IPS DF 6.9 (cell line): ENCODE measurements around the gene LRP1B.
A peak's percentile ranks its signal among the peaks of the same experiment; 100 is the strongest.

ENCODE experiments used
- DNase-seq: peaks from one replicate; pipeline ENCODE4 v3.0.0-alpha.2; 2013; ENCODE audit warnings: low read depth, low spot score
- H3K27ac ChIP-seq: one replicate; pipeline ENCODE4 v1.5.1; 2013; ENCODE audit warnings: low read length, control low read depth
- H3K27me3 ChIP-seq: 2 replicates; pipeline ENCODE4 v1.6.1; 2013; ENCODE audit warnings: mild to moderate bottlenecking, low read length; ENCODE audit not compliant: control insufficient read depth, insufficient read depth
- H3K36me3 ChIP-seq: 2 replicates; pipeline ENCODE4 v1.6.1; 2013; ENCODE audit warnings: low read length; ENCODE audit not compliant: control insufficient read depth, insufficient read depth
- H3K4me1 ChIP-seq: 2 replicates; pipeline ENCODE4 v1.6.1; 2013; ENCODE audit warnings: low read length; ENCODE audit not compliant: control insufficient read depth, insufficient read depth
- H3K4me3 ChIP-seq: 2 replicates; pipeline ENCODE4 v1.5.1; 2013; ENCODE audit warnings: mild to moderate bottlenecking, low read length
- H3K9me3 ChIP-seq: 2 replicates; pipeline ENCODE4 v1.6.1; 2013; ENCODE audit warnings: low read length, inconsistent platforms; ENCODE audit not compliant: control insufficient read depth, insufficient read depth
- WGBS: extraction: QIAGEN DNeasy Blood & Tissue Kit; methylation state at CpG from one replicate; pipeline ENCODE4 v1.1.7; 2013; ENCODE audit warnings: mixed read lengths, missing lambda C conversion rate; ENCODE audit not compliant: insufficient read length, insufficient coverage; 5-methylcytosine and 5-hydroxymethylcytosine counted together

LRP1B gene

GRCh38 chr2:140604096-140604495 is 1526.7 kb downstream of the LRP1B start:
- no CpG with 5 or more reads among the region's 1 CpG for WGBS

GRCh38 chr2:140603416-140603815 is 1527.4 kb downstream of the LRP1B start:
- H3K27ac ChIP-seq = no peak overlapping the region
- no peaks in the 10 kb centered on the region for H3K36me3 ChIP-seq
- H3K4me1 ChIP-seq = no peaks in the 10 kb centered on the region
- H3K4me3 ChIP-seq = no peak overlapping the region
- DNase-seq = no peak
- no peaks in the 10 kb centered on the region for H3K9me3 ChIP-seq
- no peaks in the 10 kb centered on the region for H3K27me3 ChIP-seq
- no CpG with 5 or more reads among the region's 4 CpGs for WGBS

More at GRCh38 chr2:140604096-140604495, 1526.7 kb downstream of the LRP1B start:
- no peak overlapping the region for H3K4me3 ChIP-seq
- H3K4me1 ChIP-seq = no peaks in the 10 kb centered on the region
- no peak overlapping the region for H3K27ac ChIP-seq
- no peak for DNase-seq
- no peaks in the 10 kb centered on the region for H3K27me3 ChIP-seq
- no peaks in the 10 kb centered on the region for H3K9me3 ChIP-seq
- no peaks in the 10 kb centered on the region for H3K36me3 ChIP-seq

- no peaks in the 10 kb centered on the region for H3K27me3 ChIP-seq
- H3K4me1 ChIP-seq = no peaks in the 10 kb centered on the region
- DNase-seq = no peak
- H3K36me3 ChIP-seq = no peaks in the 10 kb centered on the region
- H3K9me3 ChIP-seq = no peaks in the 10 kb centered on the region
- H3K27ac ChIP-seq = no peak overlapping the region
- WGBS = no CpG with 5 or more reads among the region's 3 CpGs
- H3K4me3 ChIP-seq = no peak overlapping the region
Observed at GRCh38 chr2:140601801-140602200, 1529.0 kb downstream of the LRP1B start.

- H3K36me3 ChIP-seq = no peaks in the 10 kb centered on the region
- no peaks in the 10 kb centered on the region for H3K9me3 ChIP-seq
- H3K27ac ChIP-seq = no peak overlapping the region
- H3K27me3 ChIP-seq = no peaks in the 10 kb centered on the region
- H3K4me3 ChIP-seq = no peak overlapping the region
- H3K4me1 ChIP-seq = no peaks in the 10 kb centered on the region
- no CpG with 5 or more reads among the region's 1 CpG for WGBS
- no peak for DNase-seq
Observed at GRCh38 chr2:140601342-140601741, 1529.5 kb downstream of the LRP1B start.

GRCh38 chr2:140600116-140600515 is 1530.7 kb downstream of the LRP1B start:
- H3K4me1 ChIP-seq = no peaks in the 10 kb centered on the region
- no peaks in the 10 kb centered on the region for H3K36me3 ChIP-seq
- no peak for DNase-seq
- no peaks in the 10 kb centered on the region for H3K9me3 ChIP-seq
- no peak overlapping the region for H3K27ac ChIP-seq
- H3K4me3 ChIP-seq = no peak overlapping the region
- WGBS = no CpG with 5 or more reads among the region's 1 CpG
- H3K27me3 ChIP-seq = no peaks in the 10 kb centered on the region

- peak; percentile 13 for DNase-seq
- no peak overlapping the region for H3K27ac ChIP-seq
- no peaks in the 10 kb centered on the region for H3K9me3 ChIP-seq
- no peaks in the 10 kb centered on the region for H3K27me3 ChIP-seq
- H3K4me3 ChIP-seq = no peak overlapping the region
- no CpG with 5 or more reads among the region's 1 CpG for WGBS
- H3K4me1 ChIP-seq = no peaks in the 10 kb centered on the region
- no peaks in the 10 kb centered on the region for H3K36me3 ChIP-seq
Observed at GRCh38 chr2:140597836-140598235, 1533.0 kb downstream of the LRP1B start.

- Histone ChIP-seq H3K4me3 (no peak overlapping the region), H3K27me3 (no peaks in the 10 kb centered on the region), H3K27ac (no peak overlapping the region), H3K4me1 (no peaks in the 10 kb centered on the region), H3K36me3 (no peaks in the 10 kb centered on the region), H3K9me3 (no peaks in the 10 kb centered on the region)
- WGBS = no CpG with 5 or more reads among the region's 1 CpG
- DNase-seq = no peak
Observed at GRCh38 chr2:140597205-140597604, 1533.6 kb downstream of the LRP1B start.

- Histone ChIP-seq H3K27me3 (no peaks in the 10 kb centered on the region), H3K4me3 (no peak overlapping the region), H3K9me3 (no peaks in the 10 kb centered on the region), H3K27ac (no peak overlapping the region), H3K4me1 (no peaks in the 10 kb centered on the region), H3K36me3 (no peaks in the 10 kb centered on the region)
- WGBS = no CpG with 5 or more reads among the region's 4 CpGs
- no peak for DNase-seq
Observed at GRCh38 chr2:140596447-140596846, 1534.4 kb downstream of the LRP1B start.

- Histone ChIP-seq H3K4me1 (no peaks in the 10 kb centered on the region), H3K36me3 (no peaks in the 10 kb centered on the region), H3K9me3 (no peaks in the 10 kb centered on the region), H3K4me3 (no peak overlapping the region), H3K27ac (no peak overlapping the region), H3K27me3 (no peaks in the 10 kb centered on the region)
- DNase-seq = no peak
- WGBS = no CpG with 5 or more reads among the region's 2 CpGs
Observed at GRCh38 chr2:140595107-140595506, 1535.7 kb downstream of the LRP1B start.

- Histone ChIP-seq H3K27ac (no peak overlapping the region), H3K27me3 (no peaks in the 10 kb centered on the region), H3K9me3 (no peaks in the 10 kb centered on the region), H3K36me3 (no peaks in the 10 kb centered on the region), H3K4me3 (no peak overlapping the region), H3K4me1 (no peaks in the 10 kb centered on the region)
- DNase-seq = no peak
- no CpG with 5 or more reads among the region's 1 CpG for WGBS
Observed at GRCh38 chr2:140593132-140593531, 1537.7 kb downstream of the LRP1B start.

GRCh38 chr2:140589696-140590095 is 1541.1 kb downstream of the LRP1B start:
- H3K27me3 ChIP-seq = no peaks in the 10 kb centered on the region
- H3K9me3 ChIP-seq = no peaks in the 10 kb centered on the region
- DNase-seq = no peak
- no peaks in the 10 kb centered on the region for H3K4me1 ChIP-seq
- no peaks in the 10 kb centered on the region for H3K36me3 ChIP-seq
- no peak overlapping the region for H3K27ac ChIP-seq
- no peak overlapping the region for H3K4me3 ChIP-seq
